TTC549 (cell line): Measurements from ENCODE around the gene ECI1.
A peak's percentile ranks its signal among the peaks of the same experiment; 100 is the strongest.

ENCODE experiments used
- FAIRE-seq: peaks from 2 replicates; lab custom pipeline; 2012; peaks lifted over from hg19 to GRCh38; lab: Jason Lieb, UNC

The ECI1 gene

GRCh38 chr16:2233046-2233775 lies 18.2 kb downstream of the ECI1 start:
- FAIRE-seq: no peak

DNA sequence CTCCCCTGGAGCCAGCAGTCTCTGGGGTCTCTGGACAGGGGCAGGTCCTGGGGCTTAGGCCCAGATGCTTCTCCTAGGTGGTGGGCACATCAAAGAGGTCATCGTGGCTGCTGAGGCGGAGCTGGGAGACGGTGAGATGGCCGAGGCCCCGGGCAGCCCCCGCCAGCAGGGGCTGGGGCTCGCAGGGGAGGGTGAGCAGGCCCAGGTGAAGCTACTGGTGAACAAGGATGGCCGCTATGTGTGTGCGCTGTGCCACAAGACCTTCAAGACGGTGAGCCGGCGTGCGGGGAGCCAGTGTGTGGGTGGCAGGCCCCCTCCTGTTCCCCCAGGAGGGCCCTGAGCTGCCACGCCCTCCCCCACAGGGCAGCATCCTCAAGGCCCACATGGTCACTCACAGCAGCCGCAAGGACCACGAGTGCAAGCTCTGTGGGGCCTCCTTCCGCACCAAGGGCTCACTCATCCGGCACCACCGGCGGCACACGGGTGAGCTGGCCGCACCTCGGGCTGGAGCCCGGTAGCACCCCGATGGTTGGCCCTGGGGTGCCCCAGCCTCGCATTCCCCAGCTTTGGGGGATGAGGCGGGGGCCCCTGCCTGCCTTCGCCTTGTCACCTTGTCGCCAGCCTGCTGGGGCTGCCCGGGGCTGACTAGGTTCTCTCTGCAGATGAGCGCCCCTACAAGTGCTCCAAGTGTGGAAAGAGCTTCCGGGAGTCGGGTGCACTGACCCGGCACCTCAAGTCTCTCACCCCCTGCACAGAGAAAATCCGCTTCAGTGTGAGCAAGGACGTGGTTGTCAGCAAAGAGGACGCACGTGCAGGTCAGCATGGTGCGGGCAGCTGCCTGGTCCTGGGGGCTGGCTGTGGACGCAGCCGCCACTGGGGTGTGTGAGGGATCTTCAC lies 19.0 kb downstream of the ECI1 start:
- no peak for FAIRE-seq

DNA sequence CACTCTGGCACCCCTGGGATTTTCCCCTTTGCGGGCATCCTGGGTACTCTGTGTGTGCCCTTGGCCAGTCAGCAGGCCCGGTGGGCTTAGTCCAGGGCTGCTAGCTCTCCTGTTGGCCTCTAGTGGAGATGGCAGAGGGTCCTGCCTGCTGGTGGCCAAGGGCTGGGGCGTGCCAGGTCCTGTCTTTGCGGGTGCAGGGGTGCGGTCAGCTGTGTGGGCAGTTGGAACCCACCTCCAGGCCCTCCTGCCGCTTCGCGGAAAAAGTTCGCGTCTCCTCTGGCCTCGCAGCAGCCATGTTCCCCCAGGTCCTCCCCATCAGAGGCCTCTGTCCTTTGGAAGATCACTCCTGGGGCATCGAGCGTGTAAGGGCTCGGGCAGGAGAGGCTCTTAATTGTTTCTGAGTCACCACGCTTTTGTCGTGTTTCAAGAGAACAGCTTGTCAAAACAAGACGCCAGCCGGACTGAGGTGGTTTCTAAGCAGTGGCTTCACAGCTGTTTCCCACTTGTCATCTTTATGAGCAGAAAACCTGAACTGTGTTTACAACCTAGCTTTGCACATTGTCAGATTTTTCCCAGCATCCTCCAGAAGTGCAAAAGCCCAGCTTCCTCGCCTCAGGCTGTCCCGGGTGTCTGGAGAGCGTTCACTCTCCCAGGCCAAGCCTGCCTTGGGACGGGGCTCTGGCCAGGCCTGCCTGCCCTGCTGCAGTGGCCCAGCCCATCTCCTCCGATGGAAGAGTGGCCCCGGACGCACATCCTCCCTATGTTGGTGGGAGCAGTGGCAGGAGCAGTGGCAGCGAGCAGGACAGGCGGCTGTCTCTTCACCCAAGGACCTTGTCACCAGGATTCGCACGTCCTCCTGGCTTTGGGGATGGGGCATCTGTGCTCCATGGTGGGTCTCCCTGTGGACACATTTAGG lies 20.1 kb downstream of the ECI1 start:
- no peak for FAIRE-seq

DNA sequence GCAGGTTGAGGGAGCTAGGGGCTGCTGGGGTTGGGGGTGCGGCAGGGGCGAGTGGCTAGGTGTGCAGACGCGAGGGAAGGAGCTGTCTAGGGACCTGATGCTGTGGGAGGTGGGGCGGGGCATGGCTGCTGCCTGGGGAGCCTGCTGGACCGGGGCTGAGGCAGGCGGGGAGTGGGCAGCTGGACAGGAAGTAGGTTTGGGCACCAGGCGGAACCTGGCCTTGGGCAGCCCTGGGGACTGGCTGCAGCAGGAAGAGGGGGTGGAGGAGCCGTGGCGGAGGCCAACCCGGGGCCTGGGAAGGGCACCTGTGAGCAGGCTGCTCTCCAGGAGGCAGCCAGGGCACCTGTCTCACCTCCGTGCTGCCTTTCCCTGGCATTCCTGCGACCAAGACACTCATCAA lies 21.0 kb downstream of the ECI1 start:
- FAIRE-seq: no peak

GRCh38 chr16:2229632-2230250 lies 21.6 kb downstream of the ECI1 start:
- no peak for FAIRE-seq

GRCh38 chr16:2229091-2229490 lies 22.3 kb downstream of the ECI1 start:
- FAIRE-seq: no peak

GRCh38 chr16:2228161-2228824 lies 23.1 kb downstream of the ECI1 start:
- no peak for FAIRE-seq

DNA sequence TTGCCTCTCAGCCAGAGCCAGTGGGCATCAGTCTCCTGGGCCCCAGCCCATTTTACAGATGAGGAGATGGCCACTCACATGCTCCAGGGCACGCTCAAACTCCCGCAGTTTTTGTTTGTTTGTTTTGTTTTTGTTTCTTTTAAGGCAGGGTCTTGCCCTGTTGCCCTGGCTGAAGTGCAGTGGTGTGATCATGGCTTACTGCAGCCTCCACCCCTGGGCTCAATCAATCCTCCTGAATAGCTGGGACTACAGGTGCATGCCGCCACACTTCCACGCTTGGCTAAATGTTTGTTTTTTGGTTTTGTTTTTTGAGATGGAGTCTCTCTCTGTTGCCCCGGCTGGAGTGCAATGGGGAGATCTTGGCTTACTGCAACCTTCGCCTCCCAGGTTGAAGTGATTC lies 24.5 kb downstream of the ECI1 start:
- FAIRE-seq: no peak

DNA sequence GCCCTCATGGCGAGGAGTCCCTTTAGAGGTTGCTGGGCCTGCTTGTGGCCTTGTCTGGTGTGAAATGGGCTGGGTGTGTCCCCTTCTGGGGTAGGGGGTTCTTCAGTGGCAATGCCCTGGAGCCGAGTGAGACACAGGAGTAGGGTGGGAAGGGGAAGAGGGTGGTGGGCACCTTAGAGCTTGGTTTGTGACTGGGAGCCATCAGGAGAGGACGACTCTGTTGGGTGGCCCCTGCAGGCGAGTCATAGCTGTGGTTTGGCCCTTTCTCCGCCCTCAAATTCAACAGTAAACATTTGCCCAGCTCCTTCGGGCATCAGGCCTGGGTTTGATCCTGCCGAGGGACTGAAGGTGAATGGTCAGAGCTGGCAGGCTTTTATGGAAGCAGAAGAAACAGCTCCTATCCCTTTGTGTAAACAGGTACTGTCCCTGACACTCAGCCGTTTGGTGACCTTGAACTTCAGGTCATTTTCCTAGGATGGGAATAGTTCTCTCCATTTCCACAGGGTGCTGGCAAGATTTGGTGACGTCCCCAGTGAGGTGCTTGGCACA lies 25.1 kb downstream of the ECI1 start:
- FAIRE-seq: no peak

- FAIRE-seq: no peak
Observed at GRCh38 chr16:2223942-2224486, 27.4 kb downstream of the ECI1 start.

DNA sequence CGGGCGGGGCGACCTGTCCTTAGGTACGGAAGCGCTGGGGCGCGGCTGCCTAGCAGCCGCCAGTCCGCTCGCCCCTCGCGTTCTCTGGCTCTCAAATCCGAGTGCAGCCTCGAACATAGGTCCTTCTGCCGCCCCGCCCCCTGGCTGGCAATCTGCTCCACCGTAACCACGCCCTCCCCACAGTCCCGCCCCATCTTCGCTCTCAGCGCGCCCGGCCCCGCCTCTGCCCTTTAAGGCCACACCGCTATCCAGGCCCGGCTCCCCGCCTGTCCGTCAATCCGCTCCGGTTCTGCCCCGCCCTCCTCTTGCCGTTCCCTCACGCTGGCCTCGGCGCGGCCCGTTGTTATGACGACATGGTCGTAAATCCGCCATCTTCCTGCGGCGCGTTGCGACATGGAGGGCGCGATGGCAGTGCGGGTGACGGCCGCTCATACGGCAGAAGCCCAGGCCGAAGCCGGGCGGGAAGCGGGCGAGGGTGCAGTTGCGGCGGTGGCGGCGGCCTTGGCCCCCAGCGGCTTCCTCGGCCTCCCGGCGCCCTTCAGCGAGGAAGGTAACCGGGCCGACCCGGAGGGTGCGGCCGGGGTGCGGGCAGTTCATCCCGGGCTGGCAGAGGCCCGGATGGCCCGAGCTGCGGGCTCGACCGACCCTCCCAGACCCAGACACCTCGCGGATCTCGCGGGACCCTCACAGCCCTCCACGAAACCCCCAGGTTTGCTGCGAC lies 28.0 kb downstream of the ECI1 start, which contains the start of gene E4F1:
E4F1 (plus strand) TSS at position 371 of the 721 bp plus-strand sequence; CDS start at position 394, 23 bp downstream.
- peak; percentile 80 for FAIRE-seq

GRCh38 chr16:2216330-2216729 lies 35.1 kb downstream of the ECI1 start:
- FAIRE-seq: no peak

GRCh38 chr16:2214719-2214968 lies 36.7 kb downstream of the ECI1 start, which contains the start of gene PGP:
Gene PGP (minus strand): TSS chr16:2214840. CDS start chr16:2214777, 63 bp downstream.
- FAIRE-seq: no peak

DNA sequence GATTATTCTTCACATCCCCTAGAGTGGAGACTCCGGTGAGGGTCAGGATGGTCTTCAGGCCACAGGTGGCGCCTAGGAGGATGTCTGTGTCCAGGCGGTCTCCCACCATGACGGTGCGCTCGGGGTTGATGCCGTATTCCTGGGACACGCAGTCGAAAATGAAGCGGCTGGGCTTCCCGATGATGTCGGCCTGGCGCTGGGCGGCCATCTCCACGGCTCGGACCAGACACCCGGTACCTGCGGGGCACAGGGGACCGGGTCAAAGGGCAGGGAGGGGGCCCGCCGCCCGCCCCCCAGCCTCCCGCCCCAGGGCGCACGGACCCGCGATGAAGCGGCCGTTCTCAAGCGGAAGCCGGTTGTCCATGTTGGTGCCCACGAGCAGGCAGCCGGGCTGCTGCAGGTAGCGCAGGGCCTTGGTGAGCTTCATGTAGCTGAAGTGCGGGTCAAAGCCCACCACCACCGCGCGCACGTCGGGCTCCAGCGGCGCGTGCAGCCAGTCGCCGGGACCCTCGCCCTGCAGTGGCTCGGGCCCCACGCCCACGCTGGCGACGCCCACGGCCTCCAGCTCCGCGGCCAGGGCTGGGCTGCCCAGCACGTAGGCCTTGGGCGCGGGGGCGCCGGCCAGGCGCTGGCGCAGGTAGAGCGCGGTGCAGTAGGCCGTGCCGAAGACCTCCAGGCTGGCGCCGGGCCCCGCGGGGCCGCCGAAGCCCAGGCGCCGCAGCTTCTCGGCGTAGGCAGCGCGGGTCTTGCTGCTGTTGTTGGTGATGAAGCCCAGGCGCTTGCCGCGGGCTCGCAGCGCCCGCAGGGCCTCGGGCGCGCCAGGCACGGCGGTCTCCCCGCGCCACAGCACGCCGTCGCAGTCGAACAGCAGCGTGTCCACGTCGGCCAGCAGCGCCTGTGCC lies 37.3 kb downstream of the ECI1 start:
- FAIRE-seq: no peak

DNA sequence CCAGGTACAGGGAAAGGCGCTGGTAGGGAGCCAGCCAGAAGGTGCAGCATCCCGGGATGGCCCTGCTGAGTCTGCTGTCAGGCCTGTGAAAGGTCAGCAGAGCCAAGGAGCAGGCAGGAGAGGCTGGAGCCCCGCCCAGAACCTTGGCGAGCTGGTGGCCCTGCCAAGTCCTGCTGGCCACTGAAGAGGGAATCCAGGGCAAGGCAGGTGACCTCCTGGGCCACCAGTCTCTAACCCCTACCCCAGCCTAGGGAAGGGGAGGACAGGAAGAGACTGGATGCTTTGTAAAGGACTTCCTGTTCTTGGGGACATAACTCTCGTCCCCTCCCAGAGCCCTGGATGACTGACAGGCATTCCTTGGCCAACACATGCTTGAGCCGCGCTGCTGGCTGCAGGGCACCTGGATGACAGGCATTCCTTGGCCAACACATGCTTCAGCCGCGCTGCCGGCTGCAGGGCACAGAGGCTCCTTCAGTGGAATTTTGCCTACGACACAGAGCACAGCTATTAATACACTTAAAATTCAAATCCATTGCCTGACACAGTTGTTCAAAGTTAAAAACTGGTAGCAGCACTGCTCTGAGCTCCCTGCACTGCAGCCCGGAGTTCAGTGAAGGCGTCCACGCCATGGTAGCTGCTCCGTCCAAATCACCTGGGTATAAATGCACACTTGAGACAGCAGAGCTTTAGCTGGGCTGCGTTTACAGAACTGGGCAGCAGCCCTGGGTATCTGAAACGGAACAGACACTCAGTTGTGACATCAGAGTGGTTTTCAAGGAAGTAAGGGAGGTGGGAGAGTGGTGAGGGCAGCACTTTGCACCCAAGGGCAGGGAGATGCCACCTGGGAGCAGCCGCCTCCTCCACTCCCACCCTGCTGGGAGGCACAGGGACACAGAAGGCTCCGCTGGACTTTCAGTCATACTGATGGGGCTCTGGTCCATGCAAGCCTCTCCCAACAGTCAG lies 38.7 kb downstream of the ECI1 start:
- no peak for FAIRE-seq

DNA sequence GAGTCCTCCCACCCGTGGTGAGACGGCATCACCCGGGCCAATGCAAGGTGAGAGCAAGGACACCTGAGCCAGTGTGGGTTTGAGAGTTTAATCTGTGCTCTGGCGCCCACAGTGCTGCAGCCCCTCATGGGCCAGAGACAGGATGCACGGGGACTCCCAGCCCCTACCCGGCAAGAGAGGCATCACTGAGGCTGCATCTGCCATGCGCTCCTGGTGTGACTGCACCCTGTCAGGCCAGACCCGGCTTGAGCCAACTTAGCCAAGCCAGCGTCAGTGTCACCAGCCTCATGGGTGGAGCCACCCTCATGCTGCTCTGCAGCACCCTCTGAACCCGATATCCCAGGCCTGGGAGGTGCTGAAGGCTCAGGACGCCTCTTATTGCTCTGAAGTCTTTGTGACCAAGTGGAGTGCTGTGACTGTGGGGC lies 39.5 kb downstream of the ECI1 start:
- FAIRE-seq: no peak

DNA sequence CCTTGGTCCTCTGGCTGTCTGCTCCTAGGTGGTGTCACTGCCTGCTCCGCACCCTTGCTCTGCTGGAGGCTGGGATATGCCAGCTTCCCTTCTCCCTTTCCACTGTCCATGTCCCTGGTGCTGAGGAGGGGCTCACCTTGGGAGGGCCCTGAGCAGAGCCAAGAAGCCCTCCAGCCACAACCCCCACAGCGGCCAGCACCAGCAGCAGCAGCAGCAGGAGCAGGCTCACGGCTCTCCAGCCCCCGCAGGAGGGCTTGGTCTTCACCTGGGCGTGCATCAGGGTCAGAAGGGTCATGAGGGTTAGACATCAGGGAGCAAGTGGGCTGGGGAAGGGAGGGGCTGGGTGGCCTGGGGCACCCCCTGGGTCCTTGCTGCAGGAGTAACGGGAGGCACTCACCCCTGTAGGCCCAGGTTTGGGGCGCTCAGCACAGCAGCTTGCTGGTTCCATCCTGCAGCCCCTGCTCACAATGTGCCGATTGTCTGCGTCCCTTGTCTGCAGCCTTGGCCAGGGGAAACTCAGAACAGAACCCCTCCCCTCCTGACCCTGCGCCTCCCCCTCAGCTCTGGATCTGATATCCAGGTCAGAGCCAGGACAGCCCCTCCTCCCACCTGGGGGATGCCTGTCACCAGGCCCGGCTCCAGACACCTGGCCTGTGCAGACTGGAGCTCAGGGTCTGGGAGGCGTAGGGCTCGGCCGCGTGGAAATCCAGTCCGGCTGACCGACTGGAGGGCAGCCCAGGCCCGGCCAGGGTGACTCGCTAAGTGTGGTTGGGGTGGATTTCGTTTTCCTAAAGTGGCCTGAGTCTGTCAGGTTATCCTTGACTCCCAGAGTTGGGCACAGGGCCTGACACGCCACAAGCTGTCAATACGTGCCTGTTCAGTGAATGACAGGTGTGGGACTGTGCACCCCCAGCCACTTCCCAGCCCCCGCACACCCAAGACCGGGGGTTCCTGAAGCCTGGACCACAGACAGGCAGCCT lies 40.7 kb downstream of the ECI1 start, which contains the start of gene BRICD5:
BRICD5 (minus strand) TSS at position 478 of the 980 bp plus-strand sequence; CDS start at position 448, 30 bp downstream.
- no peak for FAIRE-seq
